Activated T-cell treated with anti-CD3 and anti-CD28 coated beads for 48 hours (primary cell): ENCODE measurements around the gene TRIM44.

ENCODE experiments used
- DNase-seq: peaks from one replicate; pipeline ENCODE4 v3.0.0-alpha.2; 2020; ENCODE audit warnings: low read depth

Gene TRIM44

GRCh38 chr11:35717520-35717919 is 54.9 kb downstream of the TRIM44 start:
- no peak for DNase-seq

GRCh38 chr11:35721651-35722282 is 59.2 kb downstream of the TRIM44 start:
- DNase-seq: no peak

- no peak for DNase-seq
These were observed 60.1 kb downstream of the TRIM44 start for GRCh38 chr11:35722641-35723040.

GRCh38 chr11:35723493-35723892 is 60.9 kb downstream of the TRIM44 start:
- no peak for DNase-seq

GRCh38 chr11:35723913-35724312 is 61.3 kb downstream of the TRIM44 start:
- no peak for DNase-seq

- DNase-seq: no peak
These were observed 63.3 kb downstream of the TRIM44 start for GRCh38 chr11:35725885-35726284.

GRCh38 chr11:35727140-35727539 is 64.6 kb downstream of the TRIM44 start:
- DNase-seq: no peak

- no peak for DNase-seq
These were observed 67.7 kb downstream of the TRIM44 start for GRCh38 chr11:35730254-35730653.

GRCh38 chr11:35734669-35735410 is 72.3 kb downstream of the TRIM44 start:
- DNase-seq: no peak

GRCh38 chr11:35735411-35735810 is 72.8 kb downstream of the TRIM44 start:
- DNase-seq: no peak

- DNase-seq: no peak
These were observed 73.3 kb downstream of the TRIM44 start for GRCh38 chr11:35735903-35736302.

- DNase-seq: no peak
These were observed 74.4 kb downstream of the TRIM44 start for GRCh38 chr11:35736952-35737351.

- DNase-seq: no peak
These were observed 77.7 kb downstream of the TRIM44 start for GRCh38 chr11:35740061-35740799.

GRCh38 chr11:35742707-35743454 is 80.3 kb downstream of the TRIM44 start:
- DNase-seq: no peak

- no peak for DNase-seq
These were observed 84.0 kb downstream of the TRIM44 start for GRCh38 chr11:35746356-35747153.

GRCh38 chr11:35747668-35748067 is 85.1 kb downstream of the TRIM44 start:
- DNase-seq: no peak

- DNase-seq: no peak
These were observed 86.1 kb downstream of the TRIM44 start for GRCh38 chr11:35748644-35749043.

GRCh38 chr11:35750315-35750714 is 87.7 kb downstream of the TRIM44 start:
- no peak for DNase-seq

GRCh38 chr11:35750981-35751663 is 88.5 kb downstream of the TRIM44 start:
- DNase-seq: no peak

GRCh38 chr11:35751664-35752061 is 89.1 kb downstream of the TRIM44 start:
- DNase-seq: no peak

- no peak for DNase-seq
These were observed 89.5 kb downstream of the TRIM44 start for GRCh38 chr11:35752115-35752514.
